Bone marrow (tissue), 2 donors: Measurements from ENCODE around the gene MEX3D.

Experiments
- DNase-seq, 2 donors: peaks; one replicate each; lab custom pipeline; 2025; lab: John Stamatoyannopoulos, UW

Gene MEX3D

GRCh38 chr19:1518471-1518870, 49.7 kb downstream of the MEX3D start:
- DNase-seq = no peak

DNA sequence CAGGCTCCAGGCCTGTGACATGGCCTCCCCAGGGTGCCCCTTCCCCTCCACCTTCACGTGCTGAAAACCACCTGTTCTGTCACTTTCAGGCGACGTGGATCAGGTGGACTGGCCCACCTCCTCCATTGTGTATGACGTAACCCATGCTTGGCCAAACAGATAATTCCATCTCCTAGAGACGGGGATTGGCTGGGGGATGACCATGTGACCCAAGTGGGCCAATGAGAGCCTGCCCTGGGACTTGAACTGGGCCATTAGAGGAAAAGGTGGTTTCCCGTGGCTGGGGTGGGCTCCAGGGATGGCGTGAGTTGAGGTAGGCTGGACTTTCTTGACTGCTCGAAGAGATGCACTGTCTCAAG, 51.8 kb downstream of the MEX3D start:
- DNase-seq = no peak

GRCh38 chr19:1514986-1515721, 53.0 kb downstream of the MEX3D start:
- DNase-seq = no peak

GRCh38 chr19:1514295-1514661, 53.8 kb downstream of the MEX3D start:
- DNase-seq = no peak

- peak; percentile 16 to 43 for DNase-seq
These were observed 54.4 kb downstream of the MEX3D start for GRCh38 chr19:1513499-1514294.

DNA sequence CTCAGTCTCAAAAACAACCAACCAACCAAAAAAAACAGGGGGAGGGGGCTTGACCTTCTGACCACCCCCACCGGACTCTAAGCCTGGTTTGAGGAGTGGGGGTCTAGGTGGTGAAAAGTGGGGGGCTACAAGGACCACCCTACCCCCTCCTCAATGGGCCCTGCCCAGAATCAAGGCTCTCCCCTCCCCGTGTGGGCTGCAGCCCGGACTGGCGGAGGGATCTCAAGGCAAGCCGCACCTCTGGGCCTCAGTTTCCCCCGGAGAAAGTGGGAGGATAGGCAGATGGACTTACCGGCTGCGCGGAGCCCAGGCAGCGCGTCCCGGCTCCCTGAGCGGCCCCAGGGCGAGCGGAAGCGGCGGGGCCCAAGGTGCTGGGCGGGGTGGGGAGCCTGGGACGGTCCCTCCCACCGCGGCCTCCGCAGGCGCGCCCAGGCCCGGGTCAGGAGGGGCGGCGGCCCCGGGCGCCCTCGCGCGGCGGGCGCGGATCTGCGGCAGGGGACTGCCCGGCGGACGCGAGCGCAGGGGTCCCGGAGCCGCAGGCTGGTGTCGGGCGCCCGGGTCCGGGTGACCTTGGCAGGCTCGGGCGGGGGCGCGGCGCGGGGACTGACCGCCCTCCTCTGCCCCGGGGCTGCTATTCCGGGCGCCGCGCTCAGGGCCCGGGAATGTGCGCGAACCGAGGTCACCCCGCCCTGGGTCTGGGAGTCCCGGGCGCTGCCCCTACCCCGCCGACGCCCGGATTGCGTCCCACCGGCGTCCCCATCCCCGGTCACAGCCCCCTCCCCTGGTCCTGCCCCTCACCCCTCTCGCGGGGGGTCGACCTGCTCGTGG, 55.2 kb downstream of the MEX3D start, which contains the start of gene ADAMTSL5:
ADAMTSL5 (minus strand) TSS at position 349 of the 828 bp plus-strand sequence. CDS start 2,076 bp downstream, outside the sequence.
- DNase-seq = peak in 1 of 2 donors; percentile 3

GRCh38 chr19:1511318-1512317, 56.5 kb downstream of the MEX3D start:
- DNase-seq = no peak

- DNase-seq = no peak
These were observed 57.3 kb downstream of the MEX3D start for GRCh38 chr19:1510807-1511206.

GRCh38 chr19:1510442-1510806, 57.7 kb downstream of the MEX3D start:
- no peak for DNase-seq

- DNase-seq = no peak
These were observed 58.3 kb downstream of the MEX3D start for GRCh38 chr19:1509602-1510441.

- DNase-seq = no peak
These were observed 59.6 kb downstream of the MEX3D start for GRCh38 chr19:1508507-1508856.

GRCh38 chr19:1507763-1508506, 60.2 kb downstream of the MEX3D start:
- DNase-seq = peak; percentile 65 to 74

DNA sequence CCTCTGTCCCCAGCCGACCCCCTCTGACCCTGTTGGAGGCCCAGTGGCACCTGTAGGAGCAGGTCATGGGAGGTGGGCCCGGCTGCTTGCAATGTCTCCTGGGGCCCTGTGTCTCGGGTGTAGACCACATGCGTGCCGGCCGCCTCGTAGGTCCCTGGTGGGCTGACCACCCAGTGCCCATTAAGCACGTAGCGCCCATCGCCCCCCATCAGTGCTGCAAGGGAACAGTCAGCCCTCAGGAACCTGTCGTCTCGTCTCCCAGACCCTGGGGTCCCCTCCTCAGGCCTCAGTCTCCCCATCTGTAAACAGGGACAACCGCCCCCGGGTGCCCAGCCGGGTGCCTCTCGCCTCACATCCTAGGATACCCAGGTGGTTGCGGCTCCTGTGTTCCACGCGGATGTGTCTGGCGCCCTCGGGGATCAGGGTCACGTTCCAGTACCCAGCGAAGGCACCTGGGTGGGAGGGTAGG, 60.9 kb downstream of the MEX3D start:
- DNase-seq = no peak

DNA sequence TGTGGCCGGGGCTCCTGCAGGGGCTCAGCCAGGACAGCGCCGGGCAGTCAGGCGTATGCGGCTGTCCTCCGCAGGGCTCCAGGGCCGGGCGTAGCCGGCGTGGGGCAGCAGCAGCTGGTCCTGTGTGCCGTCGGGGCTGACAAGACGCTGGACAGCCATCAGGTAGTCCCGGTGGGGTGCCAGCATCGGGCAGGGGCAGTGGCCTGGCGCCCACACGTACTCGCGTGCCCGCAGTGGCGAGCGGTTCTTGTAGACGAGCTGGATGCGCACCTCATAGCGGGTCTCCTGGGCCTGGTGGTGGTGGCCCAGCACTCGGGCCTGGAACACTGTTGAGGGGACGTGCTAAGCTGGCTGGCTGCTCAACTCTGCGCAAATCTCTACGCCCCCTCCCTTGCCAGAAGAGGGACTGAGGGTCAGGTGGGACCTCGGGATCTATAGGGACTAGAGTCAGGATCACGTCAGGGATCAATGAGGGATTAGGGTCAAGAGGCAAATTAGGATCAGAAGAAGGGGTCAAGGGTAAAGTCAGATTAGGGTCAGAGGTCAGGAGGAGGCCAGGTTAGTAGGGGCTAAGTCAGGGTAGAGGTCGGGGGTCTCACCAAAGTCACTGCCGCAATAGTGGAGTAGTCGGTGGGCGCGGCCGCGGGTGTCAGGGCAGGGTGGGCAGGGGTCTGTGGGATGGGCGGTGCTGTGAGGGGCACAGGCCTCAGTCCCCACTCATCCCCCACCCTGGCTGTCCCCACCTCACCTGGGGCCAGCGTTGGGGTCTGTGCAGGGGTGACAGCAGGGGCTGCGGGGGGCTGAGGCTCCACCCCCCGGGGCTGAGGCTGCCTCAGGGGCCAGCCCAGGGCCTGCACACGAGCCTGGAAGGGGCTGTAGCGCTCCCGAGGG, 61.9 kb downstream of the MEX3D start:
- no peak for DNase-seq

GRCh38 chr19:1505012-1505411, 63.1 kb downstream of the MEX3D start:
- no peak for DNase-seq
